Neural cell (in vitro differentiated cells): ENCODE results near the gene MAPK1. TPM values are rescaled to one million over a fixed set of nuclear protein-coding genes. Genes with fewer than 3 reads are reported as not detected.
"Not testable (repeated sequence)": the region's sequence is repeated elsewhere in the genome, so short reads cannot be mapped to it uniquely, and the experiment has no call there.

Experiments
- H2AFZ ChIP-seq: fragments of 200-600, 300-800 bp; sonication (generic), shearing (Covaris generic); 2 replicates; pipeline ENCODE4 v1.6.0; 2014; ENCODE audit warnings: low read depth, mild to moderate bottlenecking, antibody characterized with exemption, low read length, moderate library complexity
- H3F3A ChIP-seq: fragments of 200-600 bp; shearing (Covaris generic); 2 replicates; pipeline ENCODE4 v1.6.1; 2016; ENCODE audit warnings: mild to moderate bottlenecking, moderate library complexity, mixed read lengths, antibody characterized with exemption, low read length; ENCODE audit not compliant: insufficient read depth, poor library complexity, severe bottlenecking
- H3K27ac ChIP-seq: fragments of 200-600, 300-800 bp; sonication (generic), shearing (Covaris generic); 2 replicates; pipeline ENCODE4 v1.5.1; 2014; ENCODE audit warnings: mild to moderate bottlenecking, low read length, moderate library complexity
- H3K27me3 ChIP-seq: fragments of 300-800, 200-600 bp; sonication (generic), shearing (Covaris generic); 2 replicates; pipeline ENCODE4 v1.6.0; 2014; ENCODE audit warnings: mild to moderate bottlenecking, low read depth, low read length, moderate library complexity; ENCODE audit not compliant: insufficient read depth
- H3K36me3 ChIP-seq: fragments of 300-800, 200-600 bp; sonication (generic), shearing (Covaris generic); 2 replicates; pipeline ENCODE4 v1.5.1; 2014; ENCODE audit warnings: mild to moderate bottlenecking, antibody characterized with exemption, low read length, moderate library complexity; ENCODE audit not compliant: insufficient read depth
- H3K4me2 ChIP-seq: fragments of 300-800, 200-600 bp; sonication (generic), shearing (Covaris generic); 2 replicates; pipeline ENCODE4 v1.6.0; 2014; ENCODE audit warnings: mild to moderate bottlenecking, low read length
- H3K4me3 ChIP-seq: fragments of 300-800, 200-600 bp; sonication (generic), shearing (Covaris generic); 2 replicates; pipeline ENCODE4 v1.5.1; 2014; ENCODE audit warnings: mild to moderate bottlenecking, low read length, moderate library complexity
- H3K79me2 ChIP-seq: fragments of 200-600 bp; shearing (Covaris generic); replicated peaks from 2 replicates; pipeline ENCODE4 v1.6.0; 2014; ENCODE audit warnings: mild to moderate bottlenecking, low read length, moderate library complexity; ENCODE audit not compliant: insufficient read depth
- H3K9ac ChIP-seq: fragments of 300-800, 200-600 bp; sonication (generic), shearing (Covaris generic); 2 replicates; pipeline ENCODE4 v1.6.1; 2016; ENCODE audit warnings: mild to moderate bottlenecking, low read length, mixed read lengths
- H3K9me2 ChIP-seq: fragments of 200-600 bp; shearing (Covaris generic); 2 replicates; pipeline ENCODE4 v1.6.1; 2016; ENCODE audit warnings: mild to moderate bottlenecking, low read length, mixed read lengths; ENCODE audit not compliant: insufficient read depth
- H3K9me3 ChIP-seq: fragments of 200-600, 300-800 bp; sonication (generic), shearing (Covaris generic); 2 replicates; pipeline ENCODE4 v1.6.1; 2016; ENCODE audit warnings: mild to moderate bottlenecking, mixed run types, low read length, moderate library complexity, mixed read lengths
- H4K20me1 ChIP-seq: fragments of 200-600 bp; shearing (Covaris generic); 2 replicates; pipeline ENCODE4 v1.6.1; 2016; ENCODE audit warnings: mild to moderate bottlenecking, mixed run types; ENCODE audit not compliant: insufficient read depth
- CTCF ChIP-seq: fragments of 450-650 bp; IDR thresholded peaks from 2 replicates; pipeline ENCODE4 v1.5.1; 2014; ENCODE audit warnings: antibody characterized with exemption, mild to moderate bottlenecking, moderate library complexity; ENCODE audit not compliant: poor library complexity, severe bottlenecking
- EP300 ChIP-seq: fragments of 450-650 bp; conservative IDR thresholded peaks from 2 replicates; pipeline ENCODE4 v1.6.1; 2014; ENCODE audit warnings: antibody characterized with exemption, mild to moderate bottlenecking, moderate library complexity; ENCODE audit not compliant: poor library complexity, severe bottlenecking
- EZH2 ChIP-seq: fragments of 200-600, 300-800 bp; shearing (Covaris generic), sonication (generic); IDR thresholded peaks from 2 replicates; pipeline ENCODE4 v1.6.1; 2014; ENCODE audit warnings: antibody characterized with exemption, low read length, borderline replicate concordance, mild to moderate bottlenecking; ENCODE audit not compliant: insufficient read depth, poor library complexity, severe bottlenecking
- MXI1 ChIP-seq: fragments of 450-650 bp; conservative IDR thresholded peaks from 2 replicates; pipeline ENCODE4 v1.6.1; 2014; ENCODE audit warnings: antibody characterized with exemption, mild to moderate bottlenecking; ENCODE audit not compliant: poor library complexity, severe bottlenecking
- POLR2AphosphoS5 ChIP-seq: IDR thresholded peaks from 2 replicates; pipeline ENCODE4 v1.6.1; 2012
- RAD21 ChIP-seq: fragments of 450-650 bp; conservative IDR thresholded peaks from 2 replicates; pipeline ENCODE4 v1.6.1; 2014; ENCODE audit warnings: antibody characterized with exemption, mild to moderate bottlenecking, moderate library complexity
- REST ChIP-seq: IDR thresholded peaks from 2 replicates; pipeline ENCODE4 v1.6.1; 2012; ENCODE audit warnings: borderline replicate concordance
- SMC3 ChIP-seq: fragments of 450-650 bp; conservative IDR thresholded peaks from 2 replicates; pipeline ENCODE4 v1.6.1; 2014; ENCODE audit warnings: antibody characterized with exemption, mild to moderate bottlenecking, moderate library complexity; ENCODE audit not compliant: poor library complexity
- TAF1 ChIP-seq: IDR thresholded peaks from 2 replicates; pipeline ENCODE4 v1.6.1; 2012; ENCODE audit warnings: low read depth
- polyA plus RNA-seq: library from polyadenylated mRNA; depleted of rRNA; stranded (reverse); fragments of >200 nt; gene quantifications from 2 replicates; pipeline ENCODE4 v1.2.3, GENCODE V29; 2014

The MAPK1 gene
- polyA plus RNA-seq, 1 donor from 2014 or later: 43.3 TPM

DNA sequence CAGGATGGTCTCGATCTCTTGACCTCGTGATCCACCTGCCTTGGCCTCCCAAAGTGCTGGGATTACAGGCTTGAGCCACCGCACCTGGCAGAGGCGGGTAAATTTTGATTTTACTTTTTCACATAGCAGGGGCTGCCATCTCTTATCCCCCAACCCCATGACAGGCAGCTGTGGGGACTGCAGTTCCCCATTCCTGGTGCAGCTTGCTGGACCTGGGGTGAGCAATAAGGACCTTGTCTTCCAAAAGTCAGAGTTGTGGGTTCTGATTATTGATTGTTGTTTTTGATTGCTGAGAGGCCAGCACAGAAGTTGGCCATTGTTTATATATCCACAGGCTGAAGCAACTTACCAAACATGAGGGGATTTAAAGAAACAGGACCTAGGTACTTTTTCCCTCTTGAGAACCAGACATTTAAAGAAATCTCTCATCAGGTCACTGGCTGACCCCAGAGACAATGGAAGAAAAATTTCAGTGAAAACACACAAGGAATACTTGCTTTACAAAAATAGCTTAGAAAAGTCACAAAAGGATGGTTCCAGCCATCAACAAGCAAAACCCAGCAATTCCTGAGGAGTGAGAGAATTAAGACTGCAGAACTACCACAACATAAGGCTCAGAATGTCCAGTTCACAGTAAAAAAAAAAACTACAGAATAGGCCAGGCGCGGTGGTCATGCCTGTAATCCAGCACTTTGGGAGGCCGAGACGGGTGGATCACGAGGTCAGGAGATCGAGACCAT lies 22.0 kb upstream of the MAPK1 start:
- Histone ChIP-seq H3K4me3 (no peak overlapping the region), H3K9me3 (no peaks in the 10 kb centered on the region), H3F3A (no peaks in the 10 kb centered on the region), H3K4me2 (no peak overlapping the region), H4K20me1 (no peaks in the 10 kb centered on the region), H3K9ac (no peak overlapping the region), H3K9me2 (no peaks in the 10 kb centered on the region), H3K27me3 (no peaks in the 10 kb centered on the region), H3K27ac (no peak overlapping the region), H3K36me3 (no peaks in the 10 kb centered on the region), H3K79me2 (no peaks in the 10 kb centered on the region), H2AFZ (no peak overlapping the region)
- TF ChIP-seq EP300 (no peak), CTCF (no peak), RAD21 (no peak), MXI1 (no peak), TAF1 (no peak), POLR2AphosphoS5 (no peak), REST (no peak), SMC3 (no peak), EZH2 (no peak)

DNA sequence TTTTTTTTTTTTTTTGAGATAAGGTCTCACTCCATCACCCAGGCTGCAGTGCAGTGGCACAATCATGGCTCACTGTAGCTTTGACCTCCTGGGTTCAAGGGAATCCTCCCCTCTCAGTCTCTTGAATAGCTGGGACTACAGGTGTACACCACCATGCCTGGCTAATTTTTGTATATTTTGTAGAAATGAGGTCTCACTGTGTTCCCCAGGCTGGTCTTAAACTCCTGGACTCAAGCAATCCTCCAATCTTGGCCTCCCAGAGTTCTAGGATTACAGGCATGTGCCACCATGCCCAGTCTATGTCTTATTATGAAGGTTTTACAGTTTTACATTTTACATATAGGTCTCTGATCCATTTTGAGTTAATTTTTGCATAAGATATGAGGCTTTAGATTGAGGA lies 20.4 kb upstream of the MAPK1 start:
- no peak overlapping the region for H3K27ac ChIP-seq
- H2AFZ ChIP-seq: no peak overlapping the region
- H4K20me1 ChIP-seq: no peaks in the 10 kb centered on the region
- no peaks in the 10 kb centered on the region for H3K79me2 ChIP-seq
- H3K27me3 ChIP-seq: no peaks in the 10 kb centered on the region
- no peaks in the 10 kb centered on the region for H3K9me2 ChIP-seq
- no peaks in the 10 kb centered on the region for H3K9me3 ChIP-seq
- no peaks in the 10 kb centered on the region for H3K36me3 ChIP-seq
- no peak overlapping the region for H3K4me3 ChIP-seq
- no peak overlapping the region for H3K4me2 ChIP-seq
- no peak for TF ChIP-seq RAD21
- no peak for TF ChIP-seq REST
- TF ChIP-seq POLR2AphosphoS5: no peak
- TF ChIP-seq TAF1: no peak
- TF ChIP-seq MXI1: no peak
- no peak for TF ChIP-seq CTCF
- TF ChIP-seq EZH2: no peak
- H3K9ac ChIP-seq: no peak overlapping the region
- H3F3A ChIP-seq: no peaks in the 10 kb centered on the region

GRCh38 chr22:21883930-21884329 lies 16.5 kb upstream of the MAPK1 start:
- not testable (repeated sequence) for H3F3A ChIP-seq, H3K36me3 ChIP-seq, H3K4me3 ChIP-seq, H3K9ac ChIP-seq, H3K9me2 ChIP-seq, H2AFZ ChIP-seq, H3K4me2 ChIP-seq, H3K27me3 ChIP-seq, H3K79me2 ChIP-seq, H4K20me1 ChIP-seq, H3K27ac ChIP-seq, H3K9me3 ChIP-seq
